ENCODE measurements around the gene OCEL1.
"Not testable (repeated sequence)": the region's sequence is repeated elsewhere in the genome, so short reads cannot be mapped to it uniquely, and the experiment has no call there.

The OCEL1 gene

DNA sequence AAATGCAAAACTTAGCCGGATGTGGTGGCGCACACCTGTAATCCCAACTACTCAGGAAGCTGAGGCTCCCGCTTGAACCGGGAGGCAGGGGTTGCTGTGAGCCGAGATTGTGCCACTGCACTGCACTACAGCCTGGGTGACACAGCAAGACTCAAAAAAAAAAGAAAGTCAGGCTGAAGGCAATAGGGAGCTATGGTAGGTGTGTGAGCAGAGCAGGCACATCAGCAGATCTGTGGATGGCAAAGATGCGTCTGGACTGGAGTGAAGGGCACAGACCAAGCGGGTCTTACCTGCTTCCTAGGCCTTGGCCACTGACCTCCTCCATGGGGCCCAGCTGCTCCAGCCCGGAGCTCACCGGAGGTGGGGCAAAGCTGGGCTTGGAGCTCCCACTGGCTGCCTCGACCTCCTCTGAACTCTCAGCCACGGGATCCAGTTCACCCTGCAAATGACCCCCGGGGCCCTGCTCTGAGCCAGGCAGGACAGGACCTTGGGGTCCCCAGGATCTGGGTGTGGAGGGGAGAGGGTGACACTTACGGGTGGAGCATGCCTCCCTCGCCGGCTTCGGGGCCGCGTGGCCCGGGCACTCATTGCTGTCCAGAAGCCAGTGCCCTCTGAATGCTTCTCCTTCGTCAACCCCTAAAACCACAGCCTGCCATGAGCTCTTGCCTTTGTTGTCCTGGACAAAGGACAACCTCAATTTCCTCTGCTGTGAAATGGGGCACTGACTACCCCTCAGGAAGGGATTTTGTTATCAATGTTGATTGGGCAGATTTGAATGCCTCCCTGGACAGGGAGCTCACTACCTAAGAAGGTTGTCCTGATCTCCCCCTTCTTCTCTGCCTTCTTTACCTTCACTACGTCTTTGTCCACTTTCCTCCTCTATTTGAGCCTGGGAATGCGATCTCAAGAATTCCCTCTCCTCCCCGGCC is 38.0 kb downstream of the OCEL1 start:
- DNase-seq (ENCODE audit: low read depth in 2 of 2): no peak

DNA sequence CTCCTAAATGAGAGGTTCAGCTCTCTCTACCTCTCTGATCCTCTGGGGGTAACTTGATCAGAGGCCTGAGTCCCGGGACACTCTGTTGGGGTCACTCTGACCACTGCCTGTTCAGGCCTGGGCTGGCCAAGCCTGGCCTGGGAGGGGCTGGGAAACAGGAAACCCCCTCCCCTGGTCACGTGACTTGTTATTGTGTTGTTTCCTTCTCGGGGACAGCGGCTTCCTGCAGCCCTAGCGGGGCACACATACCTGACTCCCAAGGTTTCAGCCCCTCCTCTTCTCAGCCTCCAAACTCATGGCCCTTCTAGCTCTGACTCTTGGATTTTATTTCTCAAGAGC is 38.6 kb downstream of the OCEL1 start, which contains the start of gene USHBP1:
Gene USHBP1 (minus strand): TSS at position 105 of the 339 bp plus-strand sequence. CDS start 446 bp downstream, outside the sequence.
- DNase-seq (ENCODE audit: low read depth in 2 of 2): no peak

DNA sequence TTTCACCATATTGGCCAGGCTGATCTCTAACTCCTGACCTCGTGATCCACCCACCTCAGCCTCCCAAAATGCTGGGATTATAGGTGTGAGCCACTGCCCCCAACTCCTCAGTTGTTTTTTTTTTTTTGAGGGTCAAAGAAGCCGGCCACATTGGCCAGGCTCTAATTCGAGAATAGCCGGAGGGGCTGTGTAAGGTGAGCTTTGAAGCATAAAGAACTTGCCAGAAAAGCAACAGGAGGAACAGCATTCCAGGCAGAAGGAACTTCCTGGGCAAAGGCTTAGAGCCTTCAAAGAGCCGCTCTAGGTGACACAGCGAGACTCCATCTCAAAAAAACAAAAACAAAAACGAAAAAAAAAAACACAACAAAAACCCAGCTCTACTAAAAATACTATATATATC is 40.0 kb downstream of the OCEL1 start:
- DNase-seq (ENCODE audit: low read depth in 2 of 2): no peak

DNA sequence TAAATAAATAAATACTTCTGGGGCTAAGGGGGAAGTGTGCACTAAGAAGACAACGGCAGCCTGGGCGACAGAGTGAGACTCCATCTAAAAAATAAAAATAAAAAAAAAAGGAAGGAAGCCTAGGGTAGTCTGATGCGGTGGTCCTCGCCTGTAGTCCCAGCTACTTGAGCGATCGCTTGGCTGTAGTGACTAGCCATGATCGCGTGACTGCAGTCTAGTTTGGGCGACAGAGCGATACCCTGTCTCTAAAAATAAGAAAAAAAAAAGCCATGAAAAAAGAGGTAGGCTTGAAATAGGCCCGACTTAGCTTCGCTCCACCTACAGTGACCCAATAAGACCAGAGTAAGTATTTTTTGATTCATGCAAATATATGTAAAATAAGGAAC is 40.6 kb downstream of the OCEL1 start:
- no peak for DNase-seq (ENCODE audit: low read depth in 2 of 2)

DNA sequence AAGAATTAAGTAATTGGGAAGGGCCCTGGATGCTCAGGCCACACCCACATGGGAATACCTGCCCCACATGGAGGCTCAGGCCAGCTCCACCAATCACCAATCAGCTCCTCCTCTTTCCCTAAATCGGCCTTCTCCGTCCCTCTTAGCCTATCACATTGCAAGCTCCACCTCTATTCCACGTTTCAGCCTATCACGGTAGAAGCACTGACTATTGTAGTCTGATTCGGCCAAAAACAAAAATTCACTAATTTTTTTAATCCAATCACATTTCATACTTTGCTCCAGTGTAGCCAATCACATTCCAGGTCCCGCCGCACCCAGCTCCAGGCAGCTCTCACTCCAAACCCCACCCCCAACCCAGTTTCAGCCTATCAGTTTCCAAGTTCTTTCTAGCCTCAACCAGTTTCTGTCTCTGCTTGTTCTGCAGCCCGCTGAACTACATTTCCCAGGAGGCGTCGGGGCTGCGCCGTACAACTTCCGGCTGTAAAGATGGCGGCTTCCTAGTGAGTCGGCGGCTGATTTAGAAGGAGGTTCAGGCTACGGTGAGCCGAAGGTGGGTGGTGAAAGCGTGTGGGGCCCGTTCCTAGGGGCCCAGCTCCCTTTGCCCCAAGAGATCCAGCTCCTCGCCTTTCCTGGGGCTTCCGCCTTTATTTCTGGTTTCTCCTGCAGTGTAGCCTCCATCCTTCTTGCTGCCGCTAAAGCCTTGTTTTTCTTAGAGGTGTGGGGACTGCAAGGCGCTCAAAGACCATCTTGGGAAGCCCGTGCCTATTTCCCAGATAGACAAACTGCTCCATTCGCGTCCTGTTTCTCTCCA is 41.2 kb downstream of the OCEL1 start, which contains the start of gene BABAM1:
Gene BABAM1 (plus strand): TSS at position 469 of the 814 bp plus-strand sequence. CDS start 1,364 bp downstream, outside the sequence.
- DNase-seq (ENCODE audit: low read depth in 2 of 2): peak; percentile 91 to 93

DNA sequence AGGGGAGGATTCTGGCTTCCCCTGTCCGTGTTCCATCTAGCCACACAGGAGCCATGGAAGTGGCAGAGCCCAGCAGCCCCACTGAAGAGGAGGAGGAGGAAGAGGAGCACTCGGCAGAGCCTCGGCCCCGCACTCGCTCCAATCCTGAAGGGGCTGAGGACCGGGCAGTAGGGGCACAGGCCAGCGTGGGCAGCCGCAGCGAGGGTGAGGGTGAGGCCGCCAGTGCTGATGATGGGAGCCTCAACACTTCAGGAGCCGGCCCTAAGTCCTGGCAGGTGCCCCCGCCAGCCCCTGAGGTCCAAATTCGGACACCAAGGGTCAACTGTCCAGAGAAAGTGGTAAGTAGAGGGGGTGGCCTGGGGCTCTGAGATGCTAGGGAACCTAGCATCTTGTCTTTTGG is 42.7 kb downstream of the OCEL1 start:
- no peak for DNase-seq (ENCODE audit: low read depth in 2 of 2)

DNA sequence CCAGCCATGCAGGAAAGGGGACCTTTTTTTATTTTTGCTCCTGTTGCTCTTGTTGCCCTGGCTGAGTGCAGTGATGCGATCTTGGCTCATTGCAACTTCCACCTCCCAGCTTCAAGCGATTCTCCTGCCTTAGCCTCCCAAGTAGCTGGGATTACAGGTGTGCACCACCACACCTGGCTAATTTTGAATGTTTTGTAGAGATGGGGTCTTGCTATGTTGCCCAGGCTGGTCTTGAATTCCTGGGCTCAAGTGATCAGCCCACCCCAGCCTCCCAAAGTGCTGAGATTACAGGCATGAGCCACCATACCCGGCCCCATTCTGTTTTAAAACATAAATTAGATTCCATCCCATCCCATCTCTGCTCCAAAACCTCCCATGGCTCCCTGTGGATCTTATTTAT is 48.9 kb downstream of the OCEL1 start:
- DNase-seq (ENCODE audit: low read depth in 2 of 2): not testable (repeated sequence)

DNA sequence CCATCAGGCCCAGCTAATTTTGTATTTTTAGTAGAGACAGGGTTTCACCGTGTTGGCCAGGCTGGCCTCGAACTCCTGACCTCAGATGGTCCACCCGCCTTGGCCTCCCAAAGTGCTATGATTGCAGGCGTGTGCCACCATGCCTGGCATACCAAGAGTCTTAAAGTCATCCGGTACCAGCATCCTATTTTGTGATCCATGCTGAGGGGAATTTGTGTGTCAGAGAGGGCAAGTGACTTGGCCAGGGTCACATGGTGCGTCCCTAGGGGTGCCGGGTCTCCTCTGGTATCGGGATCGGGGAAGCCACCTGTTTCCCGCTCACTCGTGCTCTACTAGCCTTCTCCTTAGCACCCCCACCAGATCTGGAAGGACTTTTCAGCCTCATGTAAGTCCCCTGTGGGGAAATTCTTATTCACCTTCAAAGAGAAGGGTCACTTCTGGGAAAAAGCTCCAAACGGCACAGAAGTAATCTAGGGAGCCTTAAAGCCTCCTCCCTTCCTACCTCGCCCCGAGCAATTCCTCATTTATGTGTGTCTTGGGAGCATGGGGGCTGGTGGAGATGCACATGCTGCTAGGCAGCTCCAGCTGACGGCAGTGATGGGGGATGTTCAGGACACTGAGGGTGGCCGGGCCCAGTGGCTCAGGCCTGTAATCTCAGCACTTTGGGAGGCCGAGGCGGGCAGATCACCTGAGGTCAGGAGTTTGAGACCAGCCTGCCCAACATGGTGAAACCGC is 49.6 kb downstream of the OCEL1 start:
- no peak for DNase-seq (ENCODE audit: low read depth in 2 of 2)

Measured in stimulated activated CD8-positive, alpha-beta memory T cell treated with anti-CD3 and anti-CD28 coated beads, Interleukin-15, amount 100 ng/mL, for 48 hours (primary cell).